Middle frontal gyrus (tissue), 1 donor: ENCODE measurements around the gene MRPL43.
"Not testable (repeated sequence)": the region's sequence is repeated elsewhere in the genome, so short reads cannot be mapped to it uniquely, and the experiment has no call there.

Source experiments
- DNase-seq: peaks from one replicate; pipeline ENCODE4 v3.0.0-alpha.2; 2015; ENCODE audit warnings: low spot score; ENCODE audit errors: extremely low spot score

Gene MRPL43

GRCh38 chr10:100986952-100987684 is at the start of gene MRPL43, which contains the start of gene TWNK:
MRPL43 (minus strand) TSS chr10:100987497; CDS start chr10:100987443, 54 bp downstream.
TWNK (plus strand) TSS chr10:100987543; CDS start chr10:100988211, 668 bp downstream.
- DNase-seq, result peak; percentile 82

DNA sequence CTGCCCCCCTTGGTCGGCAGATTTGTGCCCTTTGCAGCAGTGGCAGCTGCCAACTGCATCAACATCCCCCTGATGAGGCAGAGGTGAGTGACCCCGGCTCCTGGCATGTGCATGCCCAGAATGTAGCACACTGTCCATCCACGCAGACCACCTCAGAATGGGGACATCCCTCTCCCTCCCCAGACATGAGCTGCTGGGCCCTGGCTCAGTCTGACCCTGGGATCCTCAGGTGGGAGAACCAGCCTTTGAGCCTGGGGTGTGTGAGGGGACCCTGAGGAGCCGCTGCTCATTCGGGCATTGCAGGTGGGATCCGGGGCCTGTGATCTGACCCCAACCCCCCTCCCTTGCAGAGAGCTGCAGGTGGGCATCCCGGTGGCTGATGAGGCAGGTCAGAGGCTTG is 49.4 kb upstream of the MRPL43 start:
- DNase-seq, result no peak

- no peak for DNase-seq
Measured at GRCh38 chr10:101035916-101036702, 48.8 kb upstream of the MRPL43 start.

- no peak for DNase-seq
Measured at GRCh38 chr10:101035314-101035713, 48.0 kb upstream of the MRPL43 start.

- DNase-seq, result not testable (repeated sequence)
Measured at GRCh38 chr10:101034404-101034803, 47.1 kb upstream of the MRPL43 start.

DNA sequence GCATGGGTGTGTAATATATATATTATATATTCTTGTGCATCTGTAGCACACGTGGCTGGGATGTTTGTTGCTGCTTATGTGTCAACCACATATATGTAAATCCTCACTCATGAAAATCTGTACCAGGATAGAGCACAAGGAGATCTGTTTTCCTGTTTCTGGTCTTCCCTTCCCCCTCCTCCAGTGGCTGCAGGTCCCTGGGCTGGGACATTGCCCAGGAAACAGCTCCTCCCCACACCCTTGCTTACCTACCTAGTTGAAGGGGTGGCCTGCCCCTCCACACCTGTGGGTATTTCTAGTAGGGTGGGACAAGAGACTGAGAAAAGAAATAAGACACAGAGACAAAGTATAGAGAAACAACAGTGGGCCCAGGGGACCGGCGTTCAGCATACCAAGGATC is 46.0 kb upstream of the MRPL43 start:
- no peak for DNase-seq

DNA sequence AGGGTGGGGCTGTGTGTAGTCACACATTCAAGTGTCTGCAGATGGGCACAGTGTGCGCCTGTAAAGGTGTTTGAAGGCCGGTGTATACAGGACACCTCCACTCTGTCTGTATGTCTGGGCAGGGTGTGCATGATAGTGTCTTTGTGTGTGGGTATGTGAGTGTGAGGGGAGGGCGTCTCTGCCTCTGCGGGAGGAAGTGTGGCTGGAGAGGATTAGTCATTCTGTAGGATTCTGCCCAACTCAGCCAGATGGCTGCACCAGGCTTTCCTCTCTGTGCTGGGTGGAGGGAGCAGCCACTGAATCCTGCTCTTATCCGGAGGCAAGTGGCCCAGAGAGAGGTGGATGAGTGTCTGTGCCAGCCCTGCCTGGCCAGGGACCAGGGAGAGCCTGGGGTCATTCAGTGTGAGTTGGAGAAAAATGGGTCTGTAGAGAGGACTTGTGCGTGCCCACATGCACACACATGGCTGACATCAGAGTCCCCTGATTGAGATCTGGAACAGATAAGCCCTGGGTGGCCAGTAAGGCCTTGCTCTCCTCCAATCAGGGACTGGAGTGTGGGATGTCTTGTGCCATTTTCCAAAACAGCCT is 45.4 kb upstream of the MRPL43 start:
- DNase-seq, result peak; percentile 29

- DNase-seq, result peak; percentile 82
Measured at GRCh38 chr10:101031796-101032636, 44.7 kb upstream of the MRPL43 start.

DNA sequence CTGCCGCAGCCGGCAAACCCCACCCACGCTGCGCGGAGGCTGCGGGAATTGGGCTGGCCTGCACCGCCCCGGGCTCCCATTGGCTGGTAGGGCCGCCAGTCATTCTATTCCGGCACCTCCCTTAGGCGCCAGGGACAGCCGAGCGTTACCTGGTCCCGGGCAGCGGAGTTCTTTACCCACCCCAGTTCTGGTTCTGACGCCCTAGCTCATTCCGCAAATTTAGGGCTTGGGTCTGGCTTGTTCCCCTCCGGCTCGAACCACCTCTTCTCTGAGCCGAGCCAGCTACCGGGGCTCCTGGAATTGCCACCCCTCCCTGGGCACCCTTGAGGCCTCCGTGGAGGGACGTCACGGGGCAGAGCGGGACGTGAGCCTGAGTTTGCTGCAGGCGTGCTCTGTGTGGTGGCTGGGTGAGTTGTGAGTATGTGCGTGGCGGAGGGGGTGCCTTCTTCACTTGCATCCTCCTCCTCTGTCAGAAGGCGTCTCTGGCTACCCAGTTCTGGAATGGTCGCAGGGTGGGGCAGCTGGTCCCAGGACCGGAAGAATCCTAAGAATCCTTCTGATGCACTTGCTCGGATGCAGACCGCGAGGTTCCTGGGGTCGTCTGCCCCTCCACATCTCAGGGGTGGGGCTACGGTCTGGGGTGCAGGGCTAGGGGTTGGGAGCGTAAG is 44.0 kb upstream of the MRPL43 start, which contains the start of the genes PDZD7 and SFXN3:
Gene PDZD7, minus strand, starts transcription at position 2 of the 668 bp plus-strand sequence. CDS start 910 bp downstream, outside the sequence.
Gene SFXN3, plus strand, starts transcription at position 107 of the 668 bp plus-strand sequence. CDS start 3,461 bp downstream, outside the sequence.
- DNase-seq, result peak; percentile 89

- DNase-seq, result no peak
Measured at GRCh38 chr10:101030496-101031127, 43.3 kb upstream of the MRPL43 start.

GRCh38 chr10:101029520-101030295 is 42.4 kb upstream of the MRPL43 start:
- no peak for DNase-seq

DNA sequence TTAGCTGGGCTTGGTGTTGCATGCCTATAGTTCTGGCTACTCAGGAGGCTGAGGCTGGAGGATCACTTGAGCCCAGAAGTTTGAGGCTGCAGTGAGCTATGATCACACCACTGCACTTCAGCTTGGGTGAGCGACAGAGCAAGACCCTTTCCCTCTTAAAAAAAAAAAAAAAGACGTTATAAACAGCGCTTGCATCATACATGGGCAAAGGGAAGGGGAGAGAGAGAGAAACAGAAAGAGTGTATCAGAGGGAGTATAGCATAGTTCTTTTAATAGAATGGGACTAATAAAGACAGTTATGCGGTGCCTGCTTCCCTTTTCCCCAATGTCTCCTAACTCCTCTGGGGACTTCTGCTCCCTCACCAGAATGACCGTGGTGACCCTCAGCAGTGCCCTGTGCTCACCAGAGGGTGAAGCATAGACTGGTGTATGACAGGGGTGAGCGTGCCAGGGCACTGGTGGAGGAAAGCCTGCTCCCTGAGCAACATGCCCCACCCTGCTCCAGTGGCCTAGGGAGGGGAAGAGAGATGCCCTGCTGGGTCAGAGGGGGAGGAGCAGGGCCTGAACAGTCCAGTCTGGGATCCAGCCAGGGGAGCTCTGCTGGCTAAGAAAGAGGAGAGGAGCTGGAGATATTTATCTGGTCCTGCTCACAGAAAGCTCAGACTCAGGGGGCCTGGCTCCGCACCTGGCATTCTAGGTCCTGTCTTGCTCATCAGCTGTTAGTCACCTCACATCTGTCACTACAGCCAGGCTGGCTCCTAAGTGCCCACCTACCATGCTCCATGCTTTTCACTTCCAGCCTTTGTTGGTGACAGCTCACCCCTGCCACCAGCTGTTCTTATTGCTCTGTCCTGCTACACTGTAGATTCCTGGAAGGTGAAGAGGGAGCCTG is 41.4 kb upstream of the MRPL43 start:
- DNase-seq, result no peak

GRCh38 chr10:101027106-101027720 is 39.9 kb upstream of the MRPL43 start:
- DNase-seq, result no peak

DNA sequence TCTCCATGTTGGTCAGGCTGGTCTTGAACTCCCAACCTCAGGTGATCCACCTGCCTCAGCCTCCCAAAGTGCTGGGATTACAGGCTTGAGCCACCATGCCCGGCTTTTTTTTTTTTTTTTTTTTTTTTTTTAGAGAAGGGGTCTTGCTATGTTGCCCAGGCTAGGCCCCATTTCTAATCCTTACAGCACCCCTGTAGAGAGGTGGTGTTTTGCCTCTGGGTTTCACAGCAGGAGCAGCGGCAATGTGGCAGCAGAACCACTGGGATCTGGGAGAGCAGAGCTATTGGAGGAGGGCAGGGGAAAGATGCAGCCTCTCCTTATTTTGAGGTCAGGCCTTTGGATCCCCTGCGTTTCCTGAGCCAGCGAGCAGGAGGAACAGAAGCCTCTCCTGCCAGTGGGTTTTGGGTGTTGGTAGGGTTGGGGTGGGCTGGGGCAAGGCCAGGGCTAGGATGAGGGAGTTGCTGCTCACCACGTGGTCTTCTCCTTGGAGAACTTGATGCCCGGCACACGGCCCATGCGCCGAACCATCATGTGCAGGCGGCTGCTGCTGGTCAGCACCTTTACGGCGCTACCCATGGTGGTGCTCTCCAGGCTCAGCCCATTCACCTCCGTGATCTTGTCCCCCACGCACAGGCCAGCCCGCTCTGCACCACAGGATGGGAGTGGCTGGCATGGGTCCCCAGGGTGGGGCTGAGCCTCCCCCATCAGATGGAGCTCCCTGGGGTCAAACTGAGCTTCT is 35.8 kb upstream of the MRPL43 start:
- no peak for DNase-seq

GRCh38 chr10:101021692-101022251 is 34.5 kb upstream of the MRPL43 start:
- no peak for DNase-seq

DNA sequence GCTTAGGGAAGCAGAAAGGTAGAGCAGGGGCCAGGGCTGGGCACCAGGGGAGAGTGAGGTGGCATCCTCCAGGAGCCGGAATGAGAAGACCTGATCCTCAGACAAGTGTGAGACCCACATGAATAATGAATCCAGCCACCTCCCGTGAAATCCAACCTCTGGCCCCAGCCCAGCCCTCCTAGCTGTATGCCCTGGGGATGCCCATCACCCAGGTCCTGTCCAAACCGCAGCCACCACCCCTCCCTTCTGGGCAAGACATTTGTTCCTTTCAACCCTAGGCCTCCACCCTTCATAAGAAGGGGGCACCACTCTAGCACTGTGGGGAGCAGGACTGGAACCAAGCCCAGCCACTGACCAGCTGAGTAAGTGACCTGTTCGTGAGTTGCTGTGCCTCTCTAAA is 33.9 kb upstream of the MRPL43 start:
- no peak for DNase-seq
